GM19395 (cell line): Measurements from ENCODE around the gene SPAST.
"Not testable (repeated sequence)": the region's sequence is repeated elsewhere in the genome, so short reads cannot be mapped to it uniquely, and the experiment has no call there.

Source experiments
- ATAC-seq: cut with Tn5 transposase; IDR thresholded peaks from one replicate; pipeline ENCODE4 v1.9.1; 2021; ENCODE audit warnings: mild to moderate bottlenecking, moderate library complexity; ENCODE audit not compliant: unreplicated experiment

SPAST gene

DNA sequence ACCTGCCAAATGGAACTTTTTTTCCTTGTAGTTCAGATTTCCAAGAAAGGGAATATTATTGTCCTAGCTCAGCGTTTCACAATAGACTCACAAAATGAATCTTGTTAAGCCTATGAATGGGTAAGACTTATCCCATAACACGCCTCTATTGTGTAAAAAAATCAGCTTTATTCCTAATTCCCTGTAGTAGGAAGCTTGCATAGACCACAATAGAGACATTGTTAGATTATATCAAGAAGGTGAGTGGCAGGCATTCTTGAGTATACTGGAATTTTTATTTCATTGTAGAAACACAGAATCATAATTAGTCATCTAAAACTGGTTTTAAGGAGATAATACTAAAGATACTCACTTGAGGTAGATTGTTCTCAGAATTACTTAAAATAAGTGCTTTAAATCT, 55.8 kb downstream of the SPAST start:
- no peak for ATAC-seq

GRCh38 chr2:32124660-32125059, 61.3 kb downstream of the SPAST start:
- no peak for ATAC-seq

GRCh38 chr2:32128636-32129035, 65.3 kb downstream of the SPAST start:
- ATAC-seq, result no peak

GRCh38 chr2:32129086-32129485, 65.7 kb downstream of the SPAST start:
- ATAC-seq, result no peak

DNA sequence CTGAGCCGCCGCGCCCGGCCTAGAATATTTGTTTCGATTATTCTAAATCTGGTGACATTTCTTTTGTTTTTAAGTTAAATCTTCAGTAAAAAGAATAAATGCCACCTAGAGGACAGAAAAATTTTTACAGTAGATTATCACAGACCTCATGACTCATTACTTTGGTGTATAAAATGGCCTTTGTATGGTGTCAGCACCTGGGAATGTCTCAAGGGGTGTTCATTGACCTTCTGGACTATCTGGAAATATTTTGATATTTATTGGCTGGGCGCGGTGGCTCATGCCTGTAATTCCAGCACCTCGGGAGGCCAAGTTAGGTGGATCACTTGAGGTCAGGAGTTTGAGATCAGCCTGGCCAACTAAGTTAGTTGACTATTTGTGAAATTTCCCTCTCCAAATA, 72.1 kb downstream of the SPAST start:
- ATAC-seq, result no peak

DNA sequence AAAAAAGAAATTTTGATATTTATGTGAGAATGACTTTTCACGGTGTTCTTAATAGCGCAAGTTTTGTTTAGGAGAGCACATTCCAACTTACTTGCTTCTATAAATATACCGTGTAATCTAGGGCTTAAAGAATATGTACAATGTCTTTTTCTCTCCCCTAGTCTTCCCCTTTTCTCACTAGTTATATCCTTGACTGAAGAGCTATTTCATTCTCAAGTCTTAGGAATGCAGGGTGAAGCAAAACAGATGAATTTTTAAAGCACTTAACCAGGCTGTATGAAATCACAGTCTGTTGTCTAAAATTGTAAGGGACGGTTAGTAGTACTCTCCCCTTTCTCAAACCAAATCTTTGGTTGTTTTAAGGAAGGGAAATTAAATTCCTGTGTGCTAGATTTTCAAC, 72.7 kb downstream of the SPAST start:
- ATAC-seq, result no peak

GRCh38 chr2:32151544-32151943, 88.2 kb downstream of the SPAST start:
- ATAC-seq, result not testable (repeated sequence)

- no peak for ATAC-seq
These were observed 96.3 kb downstream of the SPAST start for GRCh38 chr2:32159678-32160077.

DNA sequence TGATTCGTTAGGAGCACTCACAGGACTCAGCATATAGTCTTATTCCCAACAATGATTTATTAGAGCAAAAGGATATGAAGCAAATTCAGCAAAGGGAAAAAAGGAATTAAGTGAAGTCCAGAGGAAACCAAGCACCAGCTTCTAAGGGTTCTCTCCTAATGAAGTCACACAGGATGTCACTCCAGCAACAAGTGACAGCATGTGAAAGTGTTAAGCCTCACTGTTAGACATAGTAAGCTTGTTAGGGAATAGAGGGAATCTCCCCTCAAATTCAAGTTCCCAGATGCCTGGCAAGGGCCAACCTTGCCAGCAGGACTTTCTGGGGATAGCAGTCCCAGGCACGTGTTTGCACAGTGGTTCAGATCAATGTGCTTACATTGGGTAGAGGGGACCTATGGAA, 97.9 kb downstream of the SPAST start:
- ATAC-seq, result no peak

DNA sequence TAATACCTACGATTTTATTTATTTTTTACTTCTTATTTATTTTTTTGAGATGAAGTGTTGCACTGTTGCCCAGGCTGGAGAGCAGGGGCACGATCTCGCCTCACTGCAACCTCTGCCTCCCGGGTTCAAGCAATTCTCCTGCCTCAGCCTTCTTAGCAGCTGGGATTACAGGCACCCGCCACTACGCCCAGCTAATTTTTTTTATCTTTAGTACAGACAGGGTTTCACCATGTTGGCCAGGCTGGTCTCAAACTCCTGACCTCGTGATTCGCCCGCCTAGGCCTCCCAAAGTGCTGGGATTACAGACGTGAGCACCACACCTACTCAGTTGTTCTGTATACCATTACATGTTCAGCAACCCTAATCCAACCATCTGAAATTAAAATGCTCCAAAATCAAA, 100.9 kb downstream of the SPAST start:
- ATAC-seq, result not testable (repeated sequence)

DNA sequence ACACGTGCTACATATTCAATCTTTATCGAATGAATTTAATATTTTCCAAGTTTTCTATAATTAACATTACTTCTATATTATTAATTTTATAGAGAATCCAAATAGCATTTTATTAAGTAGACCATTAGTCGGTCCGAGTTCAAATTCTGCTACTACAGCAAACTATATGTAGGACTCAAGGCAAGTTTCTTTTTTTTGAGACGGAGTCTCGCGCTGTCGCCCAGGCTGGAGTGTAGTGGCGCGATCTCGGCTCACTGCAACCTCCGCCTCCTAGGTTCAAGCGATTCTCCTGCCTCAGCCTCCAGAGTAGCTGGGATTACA, 101.6 kb downstream of the SPAST start:
- ATAC-seq, result peak; percentile 4

GRCh38 chr2:32166115-32166574, 102.8 kb downstream of the SPAST start:
- no peak for ATAC-seq

GRCh38 chr2:32168513-32168912, 105.2 kb downstream of the SPAST start:
- ATAC-seq, result peak; percentile 39

- no peak for ATAC-seq
These were observed 109.5 kb downstream of the SPAST start for GRCh38 chr2:32172870-32173269.

GRCh38 chr2:32182667-32183066, 119.3 kb downstream of the SPAST start:
- ATAC-seq, result no peak

DNA sequence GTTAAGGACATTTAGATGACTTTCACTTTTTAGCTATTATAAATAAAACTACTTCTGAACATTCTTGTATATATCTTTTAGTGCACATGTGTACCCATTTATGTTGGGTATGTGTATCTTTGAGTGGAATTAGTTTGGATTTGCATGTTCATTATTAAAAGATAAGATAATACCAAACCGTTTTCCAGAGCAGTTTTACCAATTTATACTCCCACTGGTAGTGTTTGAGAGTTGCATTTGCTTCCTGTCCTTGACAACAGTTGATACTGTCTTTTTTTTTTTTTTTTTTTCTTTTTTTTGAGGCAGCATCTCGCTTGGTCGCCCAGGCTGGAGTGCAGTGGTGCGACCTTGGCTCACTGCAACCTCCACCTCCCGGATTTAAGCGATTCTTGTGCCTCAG, 125.7 kb downstream of the SPAST start:
- ATAC-seq, result no peak

GRCh38 chr2:32192418-32192817, 129.1 kb downstream of the SPAST start:
- ATAC-seq, result no peak

DNA sequence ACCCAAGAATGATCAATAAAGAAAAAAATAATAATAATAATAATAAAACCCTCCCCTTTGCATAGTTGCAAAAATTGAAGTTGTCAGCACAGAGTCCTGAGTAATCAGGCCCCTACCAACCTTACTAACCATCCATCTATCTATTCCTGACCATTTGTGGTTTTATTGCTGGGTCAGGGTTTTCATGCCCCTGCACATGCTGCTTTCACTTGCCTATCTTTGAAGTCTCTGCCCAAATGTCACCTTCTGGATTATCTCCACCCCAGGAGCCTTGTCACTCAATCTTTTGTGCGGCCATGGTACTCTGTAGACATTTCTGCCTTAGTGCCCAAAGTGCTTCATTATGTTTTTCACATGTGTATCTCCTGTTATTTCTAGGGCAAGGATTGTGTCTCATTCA, 137.5 kb downstream of the SPAST start:
- ATAC-seq, result no peak

- not testable (repeated sequence) for ATAC-seq
These were observed 140.1 kb downstream of the SPAST start for GRCh38 chr2:32203428-32203827.
